Heart right ventricle (tissue), 16 donors: ENCODE results near the gene EIF5. TPM values are rescaled to one million over a fixed set of nuclear protein-coding genes. Genes with fewer than 3 reads are reported as not detected.
"Not testable (repeated sequence)": the region's sequence is repeated elsewhere in the genome, so short reads cannot be mapped to it uniquely, and the experiment has no call there.

Experiments
- ATAC-seq, 8 donors: fragments of 200-7000 bp; cut with Tn5 transposase; one replicate each; pipeline ENCODE4 v1.9.1; 2020; ENCODE audit warnings: mild to moderate bottlenecking in 8 of 8, moderate library complexity in 8 of 8, moderate number of reproducible peaks in 1 of 8
- DNase-seq, 2 donors: peaks; one replicate each; pipeline ENCODE4 v3.0.0-alpha.2; 2020
- H3K27ac ChIP-seq, 10 donors: fragments of 200-600 bp; sonication (generic) in 2 of 10; one replicate each; pipeline versions ENCODE4 v1.5.0 to v1.8.0; 2020 to 2022; ENCODE audit warnings: mild to moderate bottlenecking in 3 of 10
- H3K27me3 ChIP-seq, 7 donors: fragments of 200-600 bp; one replicate each; pipeline ENCODE4 v1.8.0; 2021 to 2022; ENCODE audit warnings: mild to moderate bottlenecking in 2 of 7
- H3K36me3 ChIP-seq, 9 donors: fragments of 200-600 bp; sonication (generic) in 1 of 9; one replicate each; pipeline versions ENCODE4 v1.5.0 to v1.8.0; 2020 to 2022; ENCODE audit warnings: mild to moderate bottlenecking in 2 of 9
- H3K4me1 ChIP-seq, 9 donors: fragments of 200-600 bp; sonication (generic) in 1 of 9; one replicate each; pipeline versions ENCODE4 v1.5.0 to v1.8.0; 2020 to 2022; ENCODE audit warnings: mild to moderate bottlenecking in 4 of 9
- H3K4me3 ChIP-seq, 10 donors: fragments of 200-600 bp; sonication (generic) in 2 of 10; one replicate each; pipeline versions ENCODE4 v1.5.0 to v1.8.0; 2020 to 2022; ENCODE audit warnings: mild to moderate bottlenecking in 7 of 10, moderate library complexity in 2 of 10
- H3K9me3 ChIP-seq, 11 donors: fragments of 200-600 bp in 10 of 11; sonication (generic) in 2 of 11; one replicate each; pipeline versions ENCODE4 v1.5.0 to v1.8.0; 2013 to 2022; ENCODE audit warnings: mild to moderate bottlenecking in 2 of 11, control low read depth in 1 of 11, moderate library complexity in 1 of 11
- CTCF ChIP-seq, 9 donors: fragments of 200-600 bp; sonication (generic) in 2 of 9; IDR thresholded peaks; one replicate each; pipeline versions ENCODE4 v1.5.0 to v1.8.0; 2021 to 2022; ENCODE audit warnings: antibody characterized with exemption in 9 of 9, mild to moderate bottlenecking in 5 of 9, moderate library complexity in 1 of 9
- WGBS, 2 donors: extraction: QIAGEN DNeasy Blood & Tissue Kit; methylation state at CpG; one replicate each; pipeline ENCODE4 v1.1.7; 2013; ENCODE audit warnings: inconsistent platforms in 1 of 2; 5-methylcytosine and 5-hydroxymethylcytosine counted together
- intact Hi-C, 10 donors: fragments of 100-400 bp; cut with DNase I; formaldehyde crosslinking; loops; one replicate each; pipeline versions ENCODE4 v1.11.1 to v1.14.2; 2022
- polyA plus RNA-seq, 2 donors: library from polyadenylated mRNA; stranded (reverse); fragments of 200-250 nt; gene quantifications; one replicate each; pipeline ENCODE4 v1.2.3, GENCODE V29; 2013
- total RNA-seq, 10 donors: library from RNA; stranded (reverse); fragmentation: NEBNext Ultra II Directional in 3 of 10; extraction: Animal tissue kit (Norgen Biotek cat#: 25700) in 3 of 10; gene quantifications; one replicate each; pipeline versions ENCODE4 v1.2.1 to v1.2.4, GENCODE V29; 2021 to 2023
- donor health status: Arrhythmogenic right ventricular cardiomyopathy.
- donor health status: ischemic (EF 13 %, LVEDD 7.1; RV severe dilation, severe dysfunction).
- donor health status: healthy with polysubstance abuse.
- donor health status: DM: no; HTN: yes; CAD: no.
- donor health status: DM: no; HTN: no; CAD: no.
- donor health status: ischemic (EF 25% LVEDD 6.9; RV normal size, moderate dysfunction).
- donor health status: ischemic (EF 25% LVEDD 5.7; RV mildly dilated, moderate dysfunction).
- donor health status: healthy.
- donor health status: DM: yes; HTN: yes; CAD: no.
- donor health status: Ischemic cardiomyopathy.
- donor health status: ischemic (EF 35%, LVEDD 5.7; RV mildly dilated, moderate dysfunction).
- donor health status: nonischemic (EF 11% LVEDD 7.7; RV severe dilation, severe dysfunction).
- donor health status: DM: yes; HTN: yes; CAD: no.
- donor health status: PGD.
- donor health status: ischemic (EF 29% LVEDD 5.4; RV normal size, mild dysfunction).
- donor health status: nonischemic (EF 23%, LVEDD 6.1; RV moderate dilation, normal function).

The EIF5 gene
- total and polyA plus RNA-seq, 12 donors: 56.7 to 323 (median 230) TPM

GRCh38 chr14:103349982-103350381 is 15.9 kb downstream of the EIF5 start:
- 90 to 95% methylated on average over 13 of the region's 13 CpGs for WGBS, 2 donors
- ATAC-seq (peak in 1 of 8 donors; percentile 45), DNase-seq (no peak)
- H3K9me3 ChIP-seq: no peaks in the 10 kb centered on the region
- H3K4me1 ChIP-seq: peaks cover 0 to 4% (median 0%) of the 10 kb centered on the region in 9 donors
- H3K4me3 ChIP-seq: no peak overlapping the region
- intact Hi-C loops: loop anchor here in 1 of 10 donors (10.0 kb wide), 1 partner anchor 115 kb away; no protein-coding TSS in a partner anchor
- no peaks in the 10 kb centered on the region for H3K27me3 ChIP-seq
- H3K36me3 ChIP-seq: peaks cover 0 to 8% (median 0%) of the 10 kb centered on the region in 9 donors
- no peak overlapping the region for H3K27ac ChIP-seq
- TF ChIP-seq CTCF (IDR thresholded peaks at IDR 0.05): no peak

- TF ChIP-seq CTCF (IDR thresholded peaks at IDR 0.05): no peak
- ATAC-seq (no peak), DNase-seq (no peak)
- Histone ChIP-seq H3K27me3 (no peaks in the 10 kb centered on the region), H3K36me3 (no peaks in the 10 kb centered on the region), H3K4me1 (peaks cover 0 to 9% (median 0%) of the 10 kb centered on the region in 9 donors), H3K27ac (no peak overlapping the region), H3K4me3 (no peak overlapping the region), H3K9me3 (no peaks in the 10 kb centered on the region)
- WGBS, 2 donors: 64 to 66% methylated on average over 7 of the region's 7 CpGs
- intact Hi-C loops: no loop called here
Measured at GRCh38 chr14:103353362-103353761, 19.3 kb downstream of the EIF5 start.

- Histone ChIP-seq H3K27me3 (no peaks in the 10 kb centered on the region), H3K4me1 (peaks cover 0 to 9% (median 0%) of the 10 kb centered on the region in 9 donors), H3K9me3 (no peaks in the 10 kb centered on the region), H3K4me3 (no peak overlapping the region), H3K27ac (no peak overlapping the region), H3K36me3 (no peaks in the 10 kb centered on the region)
- intact Hi-C loops: no loop called here
- no peak for DNase-seq
- no peak for TF ChIP-seq CTCF (IDR thresholded peaks at IDR 0.05)
- WGBS, 2 donors: 86 to 90% methylated on average over 7 of the region's 7 CpGs
- no peak for ATAC-seq
Measured at GRCh38 chr14:103354141-103354540, 20.1 kb downstream of the EIF5 start.

- ATAC-seq (peak in 2 of 8 donors; percentile 41), DNase-seq (no peak)
- H3K27ac ChIP-seq: no peak overlapping the region
- H3K36me3 ChIP-seq: no peaks in the 10 kb centered on the region
- H3K27me3 ChIP-seq: no peaks in the 10 kb centered on the region
- TF ChIP-seq CTCF (IDR thresholded peaks at IDR 0.05): no peak
- peaks cover 0 to 9% (median 0%) of the 10 kb centered on the region in 9 donors for H3K4me1 ChIP-seq
- 65 to 66% methylated on average over 9 of the region's 9 CpGs for WGBS, 2 donors
- intact Hi-C loops: no loop called here
- H3K9me3 ChIP-seq: no peaks in the 10 kb centered on the region
- H3K4me3 ChIP-seq: peak overlapping the region in 1 of 10 donors; percentile 1
Measured at GRCh38 chr14:103356024-103356682, 22.1 kb downstream of the EIF5 start.

- intact Hi-C loops, DNase-seq: not testable (repeated sequence)
- WGBS, 2 donors: 90 to 94% methylated on average over 10 of the region's 10 CpGs
Measured at GRCh38 chr14:103357552-103357951, 23.5 kb downstream of the EIF5 start.

More at GRCh38 chr14:103357552-103357951, 23.5 kb downstream of the EIF5 start:
- not testable (repeated sequence) for H3K36me3 ChIP-seq, ATAC-seq, H3K27me3 ChIP-seq, H3K27ac ChIP-seq, H3K9me3 ChIP-seq, H3K4me3 ChIP-seq
- H3K4me1 ChIP-seq: peaks cover 0 to 18% (median 0%) of the 10 kb centered on the region in 9 donors
